NCI-H1417 (cell line): ENCODE data around the gene FIBIN.

Source experiments
- DNase-seq, 3 experiments: peaks; one replicate each; lab custom pipeline; 2025; lab: John Stamatoyannopoulos, UW

Gene FIBIN

DNA sequence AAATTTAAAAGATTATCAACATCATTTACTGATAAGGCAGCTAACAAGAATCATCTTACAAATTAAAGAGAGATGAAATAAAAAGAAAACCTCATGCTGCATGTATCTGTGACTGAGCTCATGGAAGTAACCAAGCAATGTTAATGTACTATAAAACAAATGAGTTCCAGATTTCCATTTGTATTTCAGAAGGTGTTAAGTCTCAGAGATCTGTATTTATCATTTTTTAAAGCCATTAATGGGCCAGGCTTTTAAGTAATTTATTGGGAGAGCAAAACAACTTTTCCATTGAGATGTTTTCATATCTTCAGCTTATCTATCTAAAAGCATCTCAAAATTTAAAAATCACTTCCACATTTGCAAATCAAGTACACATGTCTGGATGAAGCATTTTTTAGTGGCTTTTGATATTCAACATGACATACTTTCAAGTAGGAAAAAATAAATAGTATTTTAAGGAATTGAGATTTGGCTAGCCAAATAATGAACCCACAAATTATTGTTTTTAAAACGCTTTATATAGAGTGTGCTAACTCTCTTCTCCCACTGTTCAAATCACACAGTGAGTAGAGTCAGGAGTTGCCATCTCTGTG lies 28.8 kb downstream of the FIBIN start:
- DNase-seq, result no peak

- DNase-seq, result no peak
These were observed 31.0 kb downstream of the FIBIN start for GRCh38 chr11:27024865-27025264.

DNA sequence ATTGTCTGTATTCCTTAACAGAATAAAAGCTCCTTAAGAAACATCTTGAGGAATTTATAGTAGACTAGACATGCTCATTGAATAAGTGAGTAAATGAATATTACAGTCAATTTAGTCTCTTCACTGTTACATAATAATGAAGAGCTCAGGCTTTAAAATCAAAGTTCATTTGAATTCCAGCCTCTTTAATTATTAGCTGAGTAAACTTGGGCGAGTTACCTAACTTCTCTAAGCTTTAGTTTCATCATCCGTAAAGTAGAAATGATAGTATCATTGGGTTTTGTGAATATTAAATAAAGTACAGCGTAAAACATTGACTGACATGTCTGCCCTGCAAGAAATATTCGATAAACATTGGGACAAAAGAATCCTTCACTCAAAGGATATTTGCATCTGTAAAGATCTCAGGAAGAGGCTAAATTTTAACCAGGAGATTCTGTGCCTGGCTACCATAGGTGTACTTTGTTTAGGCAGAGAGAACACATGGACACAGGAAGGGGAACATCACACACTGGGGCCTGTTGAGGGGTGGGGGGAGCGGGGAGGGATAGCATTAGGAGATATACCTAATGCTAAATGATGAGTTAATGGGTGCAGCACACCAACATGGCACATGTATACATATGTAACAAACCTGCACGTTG lies 31.5 kb downstream of the FIBIN start:
- DNase-seq, result no peak

DNA sequence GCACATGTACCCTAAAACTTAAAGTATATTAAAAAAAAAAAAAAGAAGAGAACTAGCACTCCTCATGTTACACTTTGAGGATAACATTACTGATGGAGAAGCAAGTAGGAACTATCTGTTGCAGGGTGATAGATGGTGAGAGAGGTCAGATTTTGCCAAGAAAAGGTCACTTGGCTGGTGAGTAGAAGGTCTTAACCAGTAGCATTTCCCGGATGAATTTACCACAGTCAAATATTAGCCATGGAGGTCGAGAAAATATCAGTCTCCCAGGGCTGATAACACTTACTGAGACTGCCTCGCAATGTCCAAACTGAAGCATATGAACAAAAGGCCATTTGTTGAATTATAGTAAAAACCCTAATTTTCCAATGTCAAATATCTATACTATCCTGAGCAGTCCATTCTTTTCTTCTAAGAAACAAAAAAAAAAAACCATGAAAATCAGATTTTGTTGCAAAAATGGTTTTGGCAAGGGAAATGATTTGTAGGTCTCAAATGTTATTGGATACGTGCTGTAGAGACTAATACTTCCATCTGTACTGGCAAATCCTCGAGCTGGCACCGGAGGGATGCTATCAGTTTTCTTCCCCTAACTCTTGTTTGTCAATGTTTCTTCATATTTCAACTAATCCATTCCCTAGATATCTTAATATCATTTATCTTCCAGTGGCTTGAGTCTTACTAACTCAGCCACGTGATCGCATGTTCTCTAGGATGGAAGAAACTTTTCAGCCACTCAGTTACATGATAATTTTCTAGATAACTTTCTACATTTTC lies 32.2 kb downstream of the FIBIN start:
- no peak for DNase-seq

DNA sequence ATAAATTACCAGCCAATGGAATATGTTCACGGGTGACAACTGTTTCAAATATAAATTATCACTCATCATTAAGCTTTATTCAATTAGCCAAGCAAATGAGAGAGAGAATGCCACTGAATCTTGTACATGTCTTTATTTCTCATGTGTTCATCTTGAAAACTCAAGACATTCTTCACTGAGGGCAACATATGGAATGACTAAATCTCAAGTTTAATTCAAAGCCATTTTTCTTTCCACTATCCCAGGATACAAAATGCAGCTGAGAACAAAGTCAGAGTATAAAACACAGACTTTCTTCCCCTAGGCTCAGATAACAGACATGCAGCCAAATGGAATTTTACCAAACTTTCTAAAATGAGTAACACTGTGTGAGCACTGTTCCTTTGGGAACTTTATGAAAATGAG lies 34.7 kb downstream of the FIBIN start:
- no peak for DNase-seq

DNA sequence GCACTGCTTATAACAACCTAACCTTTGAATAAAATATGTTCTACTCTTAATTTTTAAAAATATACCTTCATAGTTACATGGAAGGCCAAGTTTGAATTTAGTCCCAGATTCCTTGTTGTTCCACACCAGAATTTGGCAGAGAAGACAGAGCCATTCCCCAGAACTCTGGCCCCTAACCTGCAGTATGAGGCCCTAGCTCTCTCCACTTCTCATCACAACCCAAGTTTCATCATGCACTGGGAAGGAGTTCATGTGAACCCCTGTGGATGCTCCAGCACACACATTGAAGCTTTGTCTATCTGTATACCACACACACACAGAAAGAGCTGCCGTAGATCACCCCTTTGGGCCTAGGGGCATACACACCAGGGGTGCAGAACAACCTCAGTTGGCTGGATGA lies 36.1 kb downstream of the FIBIN start:
- no peak for DNase-seq

DNA sequence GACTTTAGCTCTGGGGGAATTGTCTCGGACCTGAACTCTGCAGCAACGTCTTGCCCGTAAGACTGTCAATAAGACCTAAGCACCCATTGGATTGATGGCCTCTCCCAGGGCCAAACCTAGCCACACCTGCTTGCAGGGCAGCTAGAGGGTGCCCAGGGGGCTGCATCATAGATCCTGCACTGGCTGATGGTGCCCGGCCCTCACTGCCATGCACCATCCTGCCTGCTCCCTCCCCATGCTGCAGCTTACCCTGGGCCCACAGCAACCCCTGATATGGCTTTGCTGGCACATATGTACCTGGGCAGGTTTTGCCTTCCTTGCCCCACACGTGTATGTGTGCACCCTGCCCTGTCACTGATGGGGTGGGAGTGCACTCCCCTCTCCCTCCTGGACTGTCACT lies 37.8 kb downstream of the FIBIN start:
- DNase-seq, result no peak

DNA sequence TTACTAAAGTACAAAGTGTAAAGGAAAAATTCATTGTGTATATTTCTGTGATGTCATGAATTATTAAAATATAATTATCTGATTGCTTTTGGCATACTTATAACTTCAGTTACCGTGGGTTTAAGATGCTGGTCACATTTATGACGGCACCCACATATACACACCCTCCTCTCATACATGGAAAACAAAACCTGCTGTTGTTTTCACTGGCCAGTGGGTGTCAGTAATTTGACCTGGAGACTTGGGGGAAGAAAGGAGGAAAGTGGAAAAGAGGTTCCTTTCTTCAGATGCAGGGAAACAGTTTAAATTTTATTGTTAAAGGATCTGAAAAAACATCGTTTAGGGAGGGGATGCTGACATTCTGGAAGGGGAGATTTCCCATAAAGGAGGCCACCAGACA lies 46.0 kb downstream of the FIBIN start:
- no peak for DNase-seq

GRCh38 chr11:27040302-27041115 lies 46.6 kb downstream of the FIBIN start, which contains the start of gene BBOX1:
Gene BBOX1 (plus strand): TSS chr11:27040815. CDS start chr11:27055431, 14,616 bp downstream.
- peak; percentile 46 to 72 (median 52) for DNase-seq

DNA sequence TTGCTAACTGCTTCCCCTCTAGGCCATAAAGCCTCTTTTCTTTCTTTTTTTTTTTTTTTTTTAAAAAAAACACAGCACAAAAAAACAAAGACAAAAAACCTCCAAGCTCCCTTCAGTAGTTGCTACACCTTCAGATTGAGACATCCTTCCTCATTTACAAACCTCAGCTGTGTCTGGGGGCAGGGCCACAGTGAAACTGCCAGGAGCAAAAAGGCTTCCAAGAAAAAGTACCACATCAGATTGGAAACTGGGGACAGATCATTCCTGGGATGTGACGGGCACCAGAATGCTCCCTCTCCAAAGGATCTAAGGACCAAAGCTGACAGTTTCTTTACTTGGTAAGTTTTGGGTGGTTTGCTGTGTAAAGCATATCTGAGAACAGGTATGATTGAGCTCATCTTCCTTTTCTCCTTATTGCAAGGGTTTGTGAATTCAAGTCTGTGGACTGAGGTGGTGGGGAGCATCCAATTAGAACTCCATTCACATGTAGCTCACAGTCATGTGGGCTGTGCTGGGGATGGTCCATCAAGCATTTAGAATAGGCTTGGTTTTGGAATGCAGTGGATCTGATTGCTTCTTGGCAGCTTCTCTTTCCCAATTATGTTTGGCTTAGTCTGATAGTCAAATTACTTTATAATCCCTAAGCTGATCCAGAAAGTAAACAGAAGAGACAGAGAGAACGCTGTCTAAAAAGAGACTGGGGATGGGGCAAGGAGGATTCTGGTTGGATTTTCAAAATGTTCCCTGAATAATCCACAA lies 47.4 kb downstream of the FIBIN start:
- DNase-seq, result no peak
